ENCODE measurements around the gene ZFR. TPM values are rescaled to one million over a fixed set of nuclear protein-coding genes. Genes with fewer than 3 reads are reported as not detected.
"Not testable (repeated sequence)": the region's sequence is repeated elsewhere in the genome, so short reads cannot be mapped to it uniquely, and the experiment has no call there.

ZFR gene
- total RNA-seq, 4 donors from 2014 or later, result 44.9 to 61.6 (median 52.7) TPM

- 94 to 97% methylated on average over 12 of the region's 12 CpGs for WGBS, 2 donors
- TF ChIP-seq CTCF (IDR thresholded peaks at IDR 0.05) (no peak), POLR2A (IDR thresholded peaks at IDR 0.05) (no peak)
- H3K4me3 ChIP-seq (ENCODE audit: low read depth, poor library complexity, severe bottlenecking), result no peak overlapping the region
- intact Hi-C loops (cut with DNase I; ENCODE audit: low total_unique reads), result no loop called here
- no peak for DNase-seq (ENCODE audit: low spot score in 2 of 2)
Measured at GRCh38 chr5:32322882-32323281, 121.7 kb downstream of the ZFR start.

GRCh38 chr5:32321787-32322186 lies 122.8 kb downstream of the ZFR start:
- DNase-seq (ENCODE audit: low spot score in 2 of 2); intact Hi-C loops (cut with DNase I; ENCODE audit: low total_unique reads); H3K4me3 ChIP-seq (ENCODE audit: low read depth, poor library complexity, severe bottlenecking): not testable (repeated sequence)
- WGBS, 2 donors, result 87 to 91% methylated on average over 2 of the region's 2 CpGs

GRCh38 chr5:32320576-32320975 lies 124.0 kb downstream of the ZFR start:
- DNase-seq (ENCODE audit: low spot score in 2 of 2), result no peak
- no peak overlapping the region for H3K4me3 ChIP-seq (ENCODE audit: low read depth, poor library complexity, severe bottlenecking)
- 94 to 95% methylated on average over 2 to 5 of the region's 10 CpGs for WGBS, 2 donors
- TF ChIP-seq POLR2A (IDR thresholded peaks at IDR 0.05) (no peak), CTCF (IDR thresholded peaks at IDR 0.05) (no peak)
- intact Hi-C loops (cut with DNase I; ENCODE audit: low total_unique reads), result no loop called here

- intact Hi-C loops (cut with DNase I; ENCODE audit: low total_unique reads), result no loop called here
- TF ChIP-seq POLR2A (IDR thresholded peaks at IDR 0.05) (no peak), CTCF (IDR thresholded peaks at IDR 0.05) (no peak)
- no peak for DNase-seq (ENCODE audit: low spot score in 2 of 2)
- 71 to 72% methylated on average over 7 of the region's 7 CpGs for WGBS, 2 donors
- no peak overlapping the region for H3K4me3 ChIP-seq (ENCODE audit: low read depth, poor library complexity, severe bottlenecking)
Measured at GRCh38 chr5:32319926-32320543, 124.5 kb downstream of the ZFR start.

GRCh38 chr5:32319392-32319791 lies 125.1 kb downstream of the ZFR start:
- H3K4me3 ChIP-seq (ENCODE audit: low read depth, poor library complexity, severe bottlenecking), result no peak overlapping the region
- TF ChIP-seq CTCF (IDR thresholded peaks at IDR 0.05), result no peak
- TF ChIP-seq POLR2A (IDR thresholded peaks at IDR 0.05), result no peak
- WGBS, 2 donors, result 79 to 80% methylated on average over 7 of the region's 7 CpGs
- no peak for DNase-seq (ENCODE audit: low spot score in 2 of 2)
- intact Hi-C loops (cut with DNase I; ENCODE audit: low total_unique reads), result no loop called here

GRCh38 chr5:32317041-32317440 lies 127.5 kb downstream of the ZFR start:
- WGBS, 2 donors, result 75 to 86% methylated on average over 5 to 7 of the region's 7 CpGs
- no peak for DNase-seq (ENCODE audit: low spot score in 2 of 2)
- no peak for TF ChIP-seq POLR2A (IDR thresholded peaks at IDR 0.05)
- no peak for TF ChIP-seq CTCF (IDR thresholded peaks at IDR 0.05)
- H3K4me3 ChIP-seq (ENCODE audit: low read depth, poor library complexity, severe bottlenecking), result no peak overlapping the region
- intact Hi-C loops (cut with DNase I; ENCODE audit: low total_unique reads), result no loop called here

All from lower leg skin (tissue), 4 donors.